AG09309 (cell line): Measurements from ENCODE around the gene BCAR3.

Source experiments
- DNase-seq: peaks from one replicate; pipeline ENCODE4 v3.0.0-alpha.2; 2010; ENCODE audit warnings: low read depth
- H3K4me3 ChIP-seq: 2 replicates; pipeline ENCODE4 v1.5.1; 2011; ENCODE audit warnings: mild to moderate bottlenecking, low read depth, low read length, moderate library complexity; ENCODE audit not compliant: control insufficient read depth
- CTCF ChIP-seq: IDR thresholded peaks from 2 replicates; pipeline ENCODE4 v1.5.1; 2011; ENCODE audit warnings: mild to moderate bottlenecking, low read depth, low read length, inconsistent platforms; ENCODE audit not compliant: insufficient read depth, control insufficient read depth; ENCODE audit errors: missing control alignments

Gene BCAR3

GRCh38 chr1:93715529-93716126 lies 34.0 kb upstream of the BCAR3 start:
- no peak for TF ChIP-seq CTCF
- H3K4me3 ChIP-seq: no peak overlapping the region
- DNase-seq: no peak

- H3K4me3 ChIP-seq: no peak overlapping the region
- TF ChIP-seq CTCF: no peak
- no peak for DNase-seq
Measured at GRCh38 chr1:93714356-93714755, 32.7 kb upstream of the BCAR3 start.

- no peak for TF ChIP-seq CTCF
- no peak for DNase-seq
- no peak overlapping the region for H3K4me3 ChIP-seq
Measured at GRCh38 chr1:93713341-93713740, 31.7 kb upstream of the BCAR3 start.

GRCh38 chr1:93712741-93713140 lies 31.1 kb upstream of the BCAR3 start:
- no peak for TF ChIP-seq CTCF
- no peak for DNase-seq
- H3K4me3 ChIP-seq: no peak overlapping the region

GRCh38 chr1:93710499-93711453 lies 29.1 kb upstream of the BCAR3 start:
- H3K4me3 ChIP-seq: no peak overlapping the region
- no peak for TF ChIP-seq CTCF
- no peak for DNase-seq

- no peak overlapping the region for H3K4me3 ChIP-seq
- DNase-seq: no peak
- no peak for TF ChIP-seq CTCF
Measured at GRCh38 chr1:93708734-93709481, 27.3 kb upstream of the BCAR3 start.
